Gastrocnemius medialis (tissue), 4 donors: ENCODE results near the gene NOTCH1. TPM values are rescaled to one million over a fixed set of nuclear protein-coding genes. Genes with fewer than 3 reads are reported as not detected.
A peak's percentile ranks its signal among the peaks of the same experiment; 100 is the strongest.

Experiments used
- ATAC-seq, 2 donors: fragments of 150-250 bp; one replicate each; pipeline ENCODE4 v1.9.1; 2016
- DNase-seq, 2 donors: peaks; one replicate each; pipeline ENCODE4 v3.0.0-alpha.2; 2019
- H3K27ac ChIP-seq, 4 donors: fragments of 200-600 bp; sonication (generic); 1 replicate in 1 of 4; 2 replicates in 3 of 4; pipeline ENCODE4 v1.5.1; 2016 to 2018; ENCODE audit warnings: mild to moderate bottlenecking in 2 of 4, moderate library complexity in 1 of 4
- H3K27me3 ChIP-seq, 3 donors: fragments of 200-600 bp; sonication (generic) in 2 of 3; 1 replicate in 1 of 3; 2 replicates in 2 of 3; pipeline versions ENCODE4 v1.5.1 to v1.6.0; 2016 to 2019; ENCODE audit warnings: mild to moderate bottlenecking in 1 of 3, moderate library complexity in 1 of 3
- H3K36me3 ChIP-seq, 2 donors: fragments of 200-600 bp; sonication (generic) in 1 of 2; one replicate each; pipeline ENCODE4 v1.5.1; 2017 to 2018
- H3K4me1 ChIP-seq, 2 donors: fragments of 200-600 bp; sonication (generic) in 1 of 2; one replicate each; pipeline ENCODE4 v1.5.1; 2016 to 2017; ENCODE audit warnings: mild to moderate bottlenecking in 2 of 2
- H3K4me3 ChIP-seq, 4 donors: fragments of 200-600 bp; sonication (generic) in 3 of 4; 1 replicate in 1 of 4; 2 replicates in 3 of 4; pipeline ENCODE4 v1.5.1; 2016 to 2019; ENCODE audit warnings: mild to moderate bottlenecking in 2 of 4
- H3K9me3 ChIP-seq, 3 donors: fragments of 200-600 bp; sonication (generic) in 2 of 3; 1 replicate in 1 of 3; 2 replicates in 2 of 3; pipeline ENCODE4 v1.5.1; 2016 to 2019
- CTCF ChIP-seq, 5 experiments: fragments of 450-650 bp in 3 of 5; fragments of 200-600 bp in 2 of 5; sonication (generic) in 2 of 5; IDR thresholded peaks in 4 of 5; conservative IDR thresholded peaks in 1 of 5; 1 replicate in 4 of 5; 2 replicates in 1 of 5; pipeline ENCODE4 v1.5.1; 2016 to 2019; ENCODE audit warnings: antibody characterized with exemption in 5 of 5, mild to moderate bottlenecking in 3 of 5, moderate library complexity in 3 of 5
- POLR2A ChIP-seq, 2 donors: fragments of 450-650 bp; IDR thresholded peaks; one replicate each; pipeline ENCODE4 v1.6.1; 2017; ENCODE audit warnings: antibody characterized with exemption in 2 of 2, mild to moderate bottlenecking in 2 of 2, moderate library complexity in 2 of 2
- in situ Hi-C, 4 donors: fragments of 200-750 bp; cut with MboI; loops; one replicate each; pipeline versions ENCODE4 v1.15.0 to v1.8.0; 2017; ENCODE audit warnings: low sequenced_read_pairs in 4 of 4
- intact Hi-C: fragments of 100-400 bp; cut with DNase I; formaldehyde crosslinking; loops from one replicate; pipeline ENCODE4 v1.15.1; 2023; ENCODE audit warnings: low total_unique reads
- total RNA-seq, 4 donors: library from RNA; depleted of rRNA; stranded (reverse); fragments of >200 nt; gene quantifications; one replicate each; pipeline versions ENCODE4 v1.1.0 to v1.2.3, GENCODE V29; 2016

Gene NOTCH1
- total RNA-seq, 4 donors from 2014 or later = 6.3 to 15.4 (median 8.2) TPM

- peak in 1 of 2 donors; percentile 53 for DNase-seq
- no peaks in the 10 kb centered on the region for H3K27me3 ChIP-seq
- intact Hi-C loops (no loop called here), in situ Hi-C loops (no loop called here)
- H3K27ac ChIP-seq = no peak overlapping the region
- TF ChIP-seq POLR2A (IDR thresholded peaks at IDR 0.05) (no peak), CTCF (IDR thresholded peaks at IDR 0.05 in 4 of 5, conservative IDR thresholded peaks at IDR 0.05 in 1 of 5) (no peak)
- no peaks in the 10 kb centered on the region for H3K36me3 ChIP-seq
- no peaks in the 10 kb centered on the region for H3K9me3 ChIP-seq
- H3K4me1 ChIP-seq = peaks cover 29 to 30% of the 10 kb centered on the region in 2 donors
- peak in 1 of 2 donors; percentile 34 for ATAC-seq
- H3K4me3 ChIP-seq = no peak overlapping the region
Measured at GRCh38 chr9:136567651-136568287, 21.9 kb upstream of the NOTCH1 start.

- H3K27ac ChIP-seq = peak overlapping the region in 3 of 4 donors; percentile 67 to 76 (median 73)
- H3K4me3 ChIP-seq = no peak overlapping the region
- no peaks in the 10 kb centered on the region for H3K27me3 ChIP-seq
- H3K4me1 ChIP-seq = peaks cover 29 to 30% of the 10 kb centered on the region in 2 donors
- no peaks in the 10 kb centered on the region for H3K36me3 ChIP-seq
- TF ChIP-seq CTCF (IDR thresholded peaks at IDR 0.05 in 4 of 5, conservative IDR thresholded peaks at IDR 0.05 in 1 of 5) = no peak
- no peak for TF ChIP-seq POLR2A (IDR thresholded peaks at IDR 0.05)
- peak; percentile 33 to 38 for ATAC-seq
- intact Hi-C loops (no loop called here), in situ Hi-C loops (no loop called here)
- peak; percentile 42 to 67 for DNase-seq
- no peaks in the 10 kb centered on the region for H3K9me3 ChIP-seq
Measured at GRCh38 chr9:136566901-136567300, 21.1 kb upstream of the NOTCH1 start.

DNA sequence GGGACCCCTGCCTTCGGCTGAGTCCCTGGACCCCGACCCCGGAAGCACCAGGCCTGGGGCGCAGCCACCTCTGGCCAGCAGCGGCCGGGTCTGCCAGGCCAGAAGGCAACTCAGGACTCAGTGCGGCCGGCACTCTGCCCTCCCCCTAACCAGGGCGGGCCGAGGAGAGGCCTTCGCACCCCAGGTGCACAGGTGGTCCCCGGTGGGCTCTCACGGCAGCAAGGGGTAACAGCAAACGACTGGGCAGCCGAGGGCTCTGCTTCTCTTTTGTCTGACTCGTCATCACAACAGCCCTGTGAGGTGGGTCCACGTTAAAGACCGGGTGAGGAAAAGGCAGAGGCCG, 20.7 kb upstream of the NOTCH1 start:
- H3K27ac ChIP-seq = peak overlapping the region; percentile 36 to 76 (median 70)
- in situ Hi-C loops = no loop called here
- H3K9me3 ChIP-seq = no peaks in the 10 kb centered on the region
- no peak for ATAC-seq
- H3K4me3 ChIP-seq = no peak overlapping the region
- TF ChIP-seq POLR2A (IDR thresholded peaks at IDR 0.05) = no peak
- peaks cover 29 to 30% of the 10 kb centered on the region in 2 donors for H3K4me1 ChIP-seq
- H3K36me3 ChIP-seq = no peaks in the 10 kb centered on the region
- intact Hi-C loops = no loop called here
- no peaks in the 10 kb centered on the region for H3K27me3 ChIP-seq
- DNase-seq = no peak

DNA sequence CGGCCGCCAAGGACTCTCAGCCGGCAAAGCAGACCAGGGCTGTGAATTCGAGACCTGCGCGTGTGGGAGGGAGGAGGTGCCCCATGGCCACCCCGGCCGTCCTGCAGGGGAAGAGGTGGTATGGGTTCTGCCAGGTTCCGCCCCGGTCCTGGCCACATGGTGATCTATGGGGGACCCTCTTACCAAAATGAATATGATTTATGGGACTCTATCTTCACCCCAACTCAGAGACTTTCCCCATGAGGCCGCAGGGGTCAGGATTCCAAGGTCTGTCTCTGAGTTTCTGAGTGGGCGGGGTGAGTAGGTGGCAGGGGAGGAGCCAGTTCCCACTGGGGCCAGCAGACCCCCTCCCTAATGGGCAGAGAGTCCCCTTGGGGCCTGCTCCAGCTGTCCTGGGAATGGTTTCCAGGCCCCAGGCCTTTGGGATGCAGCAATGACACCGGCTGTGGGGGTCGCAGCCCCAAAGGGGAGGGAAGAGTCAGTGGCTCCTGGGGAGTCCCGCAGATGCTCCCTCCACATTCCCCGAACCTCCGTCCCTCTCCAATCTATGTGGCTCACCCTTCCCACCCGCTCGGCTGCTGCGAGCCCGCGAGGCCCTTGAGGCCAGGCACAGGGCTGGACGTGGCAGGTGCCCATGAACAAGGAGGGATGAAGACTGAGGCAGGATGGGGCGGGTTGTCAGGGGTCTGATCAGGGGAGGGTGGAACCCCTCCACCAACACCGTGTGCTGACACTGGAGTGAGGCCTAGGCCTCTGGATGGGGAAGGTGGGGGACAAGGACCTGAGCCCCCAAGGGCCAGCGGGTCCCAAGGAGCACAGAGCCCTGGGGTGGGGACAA, 20.1 kb upstream of the NOTCH1 start:
- TF ChIP-seq CTCF (IDR thresholded peaks at IDR 0.05 in 4 of 5, conservative IDR thresholded peaks at IDR 0.05 in 1 of 5) (no peak), POLR2A (IDR thresholded peaks at IDR 0.05) (no peak)
- ATAC-seq = no peak
- no peaks in the 10 kb centered on the region for H3K27me3 ChIP-seq
- no peaks in the 10 kb centered on the region for H3K36me3 ChIP-seq
- in situ Hi-C loops = no loop called here
- H3K9me3 ChIP-seq = no peaks in the 10 kb centered on the region
- H3K4me3 ChIP-seq = no peak overlapping the region
- peaks cover 29 to 30% of the 10 kb centered on the region in 2 donors for H3K4me1 ChIP-seq
- H3K27ac ChIP-seq = peak overlapping the region; percentile 56 to 76 (median 70)
- DNase-seq = no peak
- intact Hi-C loops = no loop called here

DNA sequence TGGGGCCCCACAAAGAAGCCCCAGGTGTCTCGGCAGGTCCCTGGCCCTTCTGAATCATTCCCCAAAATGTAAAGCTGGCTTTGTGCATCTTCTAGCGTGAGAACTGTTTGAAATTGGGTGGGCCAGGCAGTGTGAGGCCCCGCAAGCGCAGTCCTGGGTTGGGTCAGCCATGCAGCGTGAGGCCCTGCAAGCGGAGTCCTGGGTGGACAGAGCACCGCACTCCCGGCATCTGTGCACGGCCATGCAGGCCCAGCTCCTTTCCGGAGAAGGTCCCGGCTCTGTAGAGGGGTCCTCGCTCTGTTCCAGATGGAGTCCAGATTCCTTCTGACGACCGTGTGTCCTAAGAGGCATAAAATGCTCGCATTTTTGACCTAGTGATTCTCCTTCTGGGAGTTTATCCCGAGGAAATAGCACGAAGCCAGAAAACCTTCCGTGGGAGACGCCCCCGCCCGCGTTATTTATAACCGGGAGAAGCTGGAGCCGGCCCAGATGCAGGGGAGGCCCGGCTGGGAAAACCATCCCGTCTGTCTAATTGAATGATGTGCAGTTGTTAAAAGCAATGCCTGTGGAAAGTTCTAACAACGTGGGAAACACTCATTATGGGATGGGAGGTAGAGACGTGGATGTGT, 19.4 kb upstream of the NOTCH1 start:
- in situ Hi-C loops = no loop called here
- intact Hi-C loops = no loop called here
- Histone ChIP-seq H3K4me3 (no peak overlapping the region), H3K27me3 (no peaks in the 10 kb centered on the region), H3K27ac (peak overlapping the region; percentile 56 to 76 (median 70)), H3K36me3 (no peaks in the 10 kb centered on the region), H3K9me3 (no peaks in the 10 kb centered on the region), H3K4me1 (peaks cover 29 to 30% of the 10 kb centered on the region in 2 donors)
- TF ChIP-seq CTCF (IDR thresholded peaks at IDR 0.05 in 4 of 5, conservative IDR thresholded peaks at IDR 0.05 in 1 of 5) = no peak
- TF ChIP-seq POLR2A (IDR thresholded peaks at IDR 0.05) = no peak
- peak in 1 of 2 donors; percentile 42 for ATAC-seq
- DNase-seq = no peak
